Neural cell (in vitro differentiated cells): ENCODE measurements around the gene CDS1. TPM values are rescaled to one million over a fixed set of nuclear protein-coding genes. Genes with fewer than 3 reads are reported as not detected.

Source experiments
- H2AFZ ChIP-seq: fragments of 200-600, 300-800 bp; sonication (generic), shearing (Covaris generic); 2 replicates; pipeline ENCODE4 v1.6.0; 2014; ENCODE audit warnings: low read depth, mild to moderate bottlenecking, antibody characterized with exemption, low read length, moderate library complexity
- H3F3A ChIP-seq: fragments of 200-600 bp; shearing (Covaris generic); 2 replicates; pipeline ENCODE4 v1.6.1; 2016; ENCODE audit warnings: mild to moderate bottlenecking, moderate library complexity, mixed read lengths, antibody characterized with exemption, low read length; ENCODE audit not compliant: insufficient read depth, poor library complexity, severe bottlenecking
- H3K27ac ChIP-seq: fragments of 200-600, 300-800 bp; sonication (generic), shearing (Covaris generic); 2 replicates; pipeline ENCODE4 v1.5.1; 2014; ENCODE audit warnings: mild to moderate bottlenecking, low read length, moderate library complexity
- H3K27me3 ChIP-seq: fragments of 300-800, 200-600 bp; sonication (generic), shearing (Covaris generic); 2 replicates; pipeline ENCODE4 v1.6.0; 2014; ENCODE audit warnings: mild to moderate bottlenecking, low read depth, low read length, moderate library complexity; ENCODE audit not compliant: insufficient read depth
- H3K36me3 ChIP-seq: fragments of 300-800, 200-600 bp; sonication (generic), shearing (Covaris generic); 2 replicates; pipeline ENCODE4 v1.5.1; 2014; ENCODE audit warnings: mild to moderate bottlenecking, antibody characterized with exemption, low read length, moderate library complexity; ENCODE audit not compliant: insufficient read depth
- H3K4me2 ChIP-seq: fragments of 300-800, 200-600 bp; sonication (generic), shearing (Covaris generic); 2 replicates; pipeline ENCODE4 v1.6.0; 2014; ENCODE audit warnings: mild to moderate bottlenecking, low read length
- H3K4me3 ChIP-seq: fragments of 300-800, 200-600 bp; sonication (generic), shearing (Covaris generic); 2 replicates; pipeline ENCODE4 v1.5.1; 2014; ENCODE audit warnings: mild to moderate bottlenecking, low read length, moderate library complexity
- H3K79me2 ChIP-seq: fragments of 200-600 bp; shearing (Covaris generic); replicated peaks from 2 replicates; pipeline ENCODE4 v1.6.0; 2014; ENCODE audit warnings: mild to moderate bottlenecking, low read length, moderate library complexity; ENCODE audit not compliant: insufficient read depth
- H3K9ac ChIP-seq: fragments of 300-800, 200-600 bp; sonication (generic), shearing (Covaris generic); 2 replicates; pipeline ENCODE4 v1.6.1; 2016; ENCODE audit warnings: mild to moderate bottlenecking, low read length, mixed read lengths
- H3K9me2 ChIP-seq: fragments of 200-600 bp; shearing (Covaris generic); 2 replicates; pipeline ENCODE4 v1.6.1; 2016; ENCODE audit warnings: mild to moderate bottlenecking, low read length, mixed read lengths; ENCODE audit not compliant: insufficient read depth
- H3K9me3 ChIP-seq: fragments of 200-600, 300-800 bp; sonication (generic), shearing (Covaris generic); 2 replicates; pipeline ENCODE4 v1.6.1; 2016; ENCODE audit warnings: mild to moderate bottlenecking, mixed run types, low read length, moderate library complexity, mixed read lengths
- H4K20me1 ChIP-seq: fragments of 200-600 bp; shearing (Covaris generic); 2 replicates; pipeline ENCODE4 v1.6.1; 2016; ENCODE audit warnings: mild to moderate bottlenecking, mixed run types; ENCODE audit not compliant: insufficient read depth
- EP300 ChIP-seq: fragments of 450-650 bp; conservative IDR thresholded peaks from 2 replicates; pipeline ENCODE4 v1.6.1; 2014; ENCODE audit warnings: antibody characterized with exemption, mild to moderate bottlenecking, moderate library complexity; ENCODE audit not compliant: poor library complexity, severe bottlenecking
- EZH2 ChIP-seq: fragments of 200-600, 300-800 bp; shearing (Covaris generic), sonication (generic); IDR thresholded peaks from 2 replicates; pipeline ENCODE4 v1.6.1; 2014; ENCODE audit warnings: antibody characterized with exemption, low read length, borderline replicate concordance, mild to moderate bottlenecking; ENCODE audit not compliant: insufficient read depth, poor library complexity, severe bottlenecking
- MXI1 ChIP-seq: fragments of 450-650 bp; conservative IDR thresholded peaks from 2 replicates; pipeline ENCODE4 v1.6.1; 2014; ENCODE audit warnings: antibody characterized with exemption, mild to moderate bottlenecking; ENCODE audit not compliant: poor library complexity, severe bottlenecking
- POLR2AphosphoS5 ChIP-seq: IDR thresholded peaks from 2 replicates; pipeline ENCODE4 v1.6.1; 2012
- RAD21 ChIP-seq: fragments of 450-650 bp; conservative IDR thresholded peaks from 2 replicates; pipeline ENCODE4 v1.6.1; 2014; ENCODE audit warnings: antibody characterized with exemption, mild to moderate bottlenecking, moderate library complexity
- SMC3 ChIP-seq: fragments of 450-650 bp; conservative IDR thresholded peaks from 2 replicates; pipeline ENCODE4 v1.6.1; 2014; ENCODE audit warnings: antibody characterized with exemption, mild to moderate bottlenecking, moderate library complexity; ENCODE audit not compliant: poor library complexity
- TAF1 ChIP-seq: IDR thresholded peaks from 2 replicates; pipeline ENCODE4 v1.6.1; 2012; ENCODE audit warnings: low read depth
- polyA plus RNA-seq: library from polyadenylated mRNA; depleted of rRNA; stranded (reverse); fragments of >200 nt; gene quantifications from 2 replicates; pipeline ENCODE4 v1.2.3, GENCODE V29; 2014
- TF ChIP-seq, protein P1 (sequence below): IDR thresholded peaks from 2 replicates; pipeline ENCODE4 v1.6.1; 2012; ENCODE audit warnings: borderline replicate concordance
- TF ChIP-seq, protein P2 (sequence below): fragments of 450-650 bp; IDR thresholded peaks from 2 replicates; pipeline ENCODE4 v1.5.1; 2014; ENCODE audit warnings: antibody characterized with exemption, mild to moderate bottlenecking, moderate library complexity; ENCODE audit not compliant: poor library complexity, severe bottlenecking

CDS1 gene
- polyA plus RNA-seq, 1 donor from 2014 or later = 6.1 TPM

DNA sequence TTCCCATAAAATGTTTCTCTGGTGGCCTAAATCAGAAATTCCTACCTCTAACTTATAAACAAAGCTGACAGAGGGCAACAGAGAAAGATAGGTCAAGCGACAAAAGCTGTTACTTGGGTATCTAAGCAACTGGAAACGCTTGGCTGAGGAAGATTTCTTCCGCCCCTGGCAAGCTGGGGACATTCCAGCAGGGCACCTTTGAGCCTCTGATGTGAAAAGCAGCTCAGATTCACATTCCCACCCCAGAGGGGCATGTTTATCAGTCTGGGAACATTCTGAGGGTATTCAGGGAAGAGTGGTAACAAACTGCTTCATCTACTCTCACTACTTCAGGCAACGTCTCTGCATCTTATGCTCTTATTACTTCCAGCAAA lies 3.5 kb upstream of the CDS1 start:
- H4K20me1 ChIP-seq = no peaks in the 10 kb centered on the region
- TF ChIP-seq SMC3 = no peak
- no peak for TF ChIP-seq POLR2AphosphoS5
- TF ChIP-seq, protein P1, sequence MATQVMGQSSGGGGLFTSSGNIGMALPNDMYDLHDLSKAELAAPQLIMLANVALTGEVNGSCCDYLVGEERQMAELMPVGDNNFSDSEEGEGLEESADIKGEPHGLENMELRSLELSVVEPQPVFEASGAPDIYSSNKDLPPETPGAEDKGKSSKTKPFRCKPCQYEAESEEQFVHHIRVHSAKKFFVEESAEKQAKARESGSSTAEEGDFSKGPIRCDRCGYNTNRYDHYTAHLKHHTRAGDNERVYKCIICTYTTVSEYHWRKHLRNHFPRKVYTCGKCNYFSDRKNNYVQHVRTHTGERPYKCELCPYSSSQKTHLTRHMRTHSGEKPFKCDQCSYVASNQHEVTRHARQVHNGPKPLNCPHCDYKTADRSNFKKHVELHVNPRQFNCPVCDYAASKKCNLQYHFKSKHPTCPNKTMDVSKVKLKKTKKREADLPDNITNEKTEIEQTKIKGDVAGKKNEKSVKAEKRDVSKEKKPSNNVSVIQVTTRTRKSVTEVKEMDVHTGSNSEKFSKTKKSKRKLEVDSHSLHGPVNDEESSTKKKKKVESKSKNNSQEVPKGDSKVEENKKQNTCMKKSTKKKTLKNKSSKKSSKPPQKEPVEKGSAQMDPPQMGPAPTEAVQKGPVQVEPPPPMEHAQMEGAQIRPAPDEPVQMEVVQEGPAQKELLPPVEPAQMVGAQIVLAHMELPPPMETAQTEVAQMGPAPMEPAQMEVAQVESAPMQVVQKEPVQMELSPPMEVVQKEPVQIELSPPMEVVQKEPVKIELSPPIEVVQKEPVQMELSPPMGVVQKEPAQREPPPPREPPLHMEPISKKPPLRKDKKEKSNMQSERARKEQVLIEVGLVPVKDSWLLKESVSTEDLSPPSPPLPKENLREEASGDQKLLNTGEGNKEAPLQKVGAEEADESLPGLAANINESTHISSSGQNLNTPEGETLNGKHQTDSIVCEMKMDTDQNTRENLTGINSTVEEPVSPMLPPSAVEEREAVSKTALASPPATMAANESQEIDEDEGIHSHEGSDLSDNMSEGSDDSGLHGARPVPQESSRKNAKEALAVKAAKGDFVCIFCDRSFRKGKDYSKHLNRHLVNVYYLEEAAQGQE = no peak
- TF ChIP-seq, protein P2, sequence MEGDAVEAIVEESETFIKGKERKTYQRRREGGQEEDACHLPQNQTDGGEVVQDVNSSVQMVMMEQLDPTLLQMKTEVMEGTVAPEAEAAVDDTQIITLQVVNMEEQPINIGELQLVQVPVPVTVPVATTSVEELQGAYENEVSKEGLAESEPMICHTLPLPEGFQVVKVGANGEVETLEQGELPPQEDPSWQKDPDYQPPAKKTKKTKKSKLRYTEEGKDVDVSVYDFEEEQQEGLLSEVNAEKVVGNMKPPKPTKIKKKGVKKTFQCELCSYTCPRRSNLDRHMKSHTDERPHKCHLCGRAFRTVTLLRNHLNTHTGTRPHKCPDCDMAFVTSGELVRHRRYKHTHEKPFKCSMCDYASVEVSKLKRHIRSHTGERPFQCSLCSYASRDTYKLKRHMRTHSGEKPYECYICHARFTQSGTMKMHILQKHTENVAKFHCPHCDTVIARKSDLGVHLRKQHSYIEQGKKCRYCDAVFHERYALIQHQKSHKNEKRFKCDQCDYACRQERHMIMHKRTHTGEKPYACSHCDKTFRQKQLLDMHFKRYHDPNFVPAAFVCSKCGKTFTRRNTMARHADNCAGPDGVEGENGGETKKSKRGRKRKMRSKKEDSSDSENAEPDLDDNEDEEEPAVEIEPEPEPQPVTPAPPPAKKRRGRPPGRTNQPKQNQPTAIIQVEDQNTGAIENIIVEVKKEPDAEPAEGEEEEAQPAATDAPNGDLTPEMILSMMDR = no peak
- TF ChIP-seq EP300 = no peak
- TF ChIP-seq RAD21 = no peak
- no peak for TF ChIP-seq MXI1
- no peak for TF ChIP-seq EZH2
- no peak for TF ChIP-seq TAF1
- H3K9me3 ChIP-seq = no peaks in the 10 kb centered on the region
- H3K79me2 ChIP-seq = no peaks in the 10 kb centered on the region
- no peaks in the 10 kb centered on the region for H3F3A ChIP-seq
- H3K4me3 ChIP-seq = no peak overlapping the region
- peaks cover 30% of the 10 kb centered on the region for H3K27me3 ChIP-seq
- H3K9me2 ChIP-seq = no peaks in the 10 kb centered on the region
- H3K4me2 ChIP-seq = no peak overlapping the region
- no peaks in the 10 kb centered on the region for H3K36me3 ChIP-seq
- H2AFZ ChIP-seq = no peak overlapping the region
- no peak overlapping the region for H3K9ac ChIP-seq
- H3K27ac ChIP-seq = no peak overlapping the region

DNA sequence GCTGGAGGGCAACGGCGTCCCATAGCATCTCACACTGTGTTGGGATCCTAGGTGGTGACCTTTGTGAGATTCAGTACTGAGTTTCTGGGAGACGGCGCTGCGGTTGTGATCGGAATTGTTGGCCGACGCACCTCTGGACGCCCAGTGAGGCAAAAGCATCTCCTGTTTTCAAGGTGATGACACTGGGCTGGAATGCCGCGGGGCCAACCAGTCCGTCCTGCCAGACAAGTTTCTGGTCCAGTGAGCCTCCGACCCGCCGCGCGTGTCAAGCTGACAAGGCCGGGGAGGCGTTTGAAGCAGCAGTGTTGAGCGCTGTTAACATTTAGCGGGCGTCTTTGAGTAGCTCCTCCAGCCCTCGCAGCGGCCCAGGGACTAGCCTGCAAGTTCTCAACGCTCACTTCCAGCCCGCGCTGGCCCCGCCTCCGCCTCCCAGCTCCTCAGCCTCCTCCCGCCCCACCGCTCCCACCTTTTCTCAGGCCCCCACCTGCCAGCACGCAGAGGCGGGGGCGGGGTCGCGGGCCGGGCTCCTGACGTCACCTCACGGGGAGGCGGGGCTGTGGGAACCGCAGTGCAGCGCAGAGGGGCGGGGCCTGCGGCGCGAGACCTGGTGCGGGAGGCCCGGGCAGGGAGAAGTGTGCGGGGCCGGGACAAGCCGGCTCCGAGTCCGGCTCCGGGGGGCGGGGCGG lies 482 bp upstream of the CDS1 start:
- peak overlapping the region; percentile 78 for H3K9ac ChIP-seq
- peak overlapping the region; percentile 92 for H3K4me3 ChIP-seq
- H3K9me3 ChIP-seq = no peaks in the 10 kb centered on the region
- H3F3A ChIP-seq = no peaks in the 10 kb centered on the region
- no peaks in the 10 kb centered on the region for H3K9me2 ChIP-seq
- H3K36me3 ChIP-seq = no peaks in the 10 kb centered on the region
- peaks cover 46% of the 10 kb centered on the region for H3K27me3 ChIP-seq
- no peaks in the 10 kb centered on the region for H4K20me1 ChIP-seq
- TF ChIP-seq TAF1 (no peak), RAD21 (no peak), EP300 (no peak), SMC3 (no peak), POLR2AphosphoS5 (peak; percentile 57), EZH2 (no peak), MXI1 (no peak)
- TF ChIP-seq, protein P2 = peak; percentile 23
- TF ChIP-seq, protein P1 = no peak
- H3K79me2 ChIP-seq = no peaks in the 10 kb centered on the region
- no peak overlapping the region for H2AFZ ChIP-seq
- peak overlapping the region; percentile 51 for H3K4me2 ChIP-seq
- H3K27ac ChIP-seq = no peak overlapping the region
